SK-N-SH treated with all-trans-retinoic acid at 6 μM for 48 hours (cell line): ENCODE data around the gene GNPDA2.

Experiments
- ATAC-seq: fragments of 200-7000 bp; cut with Tn5 transposase; 3 replicates; pipeline ENCODE4 v1.9.1; 2020; ENCODE audit warnings: mild to moderate bottlenecking, moderate library complexity
- BACH2 ChIP-seq: fragments of 250-450 bp; sonication (Bioruptor Pico); IDR thresholded peaks from 2 replicates; pipeline ENCODE4 v1.9.0; 2021; ENCODE audit warnings: mild to moderate bottlenecking, borderline replicate concordance
- CREB5 ChIP-seq: fragments of 250-450 bp; sonication (Bioruptor Pico); IDR thresholded peaks from 2 replicates; pipeline ENCODE4 v1.5.1; 2020; ENCODE audit warnings: low read depth, mild to moderate bottlenecking, moderate library complexity
- CSDC2 ChIP-seq: fragments of 250-450 bp; sonication (Bioruptor Pico); IDR thresholded peaks from 2 replicates; pipeline ENCODE4 v1.5.0; 2020; ENCODE audit warnings: mild to moderate bottlenecking, moderate library complexity
- ESRRG ChIP-seq: fragments of 250-450 bp; sonication (Bioruptor Pico); IDR thresholded peaks from 2 replicates; pipeline ENCODE4 v1.6.1; 2021; ENCODE audit warnings: mild to moderate bottlenecking
- GLIS3 ChIP-seq: fragments of 250-450 bp; sonication (Bioruptor Pico); IDR thresholded peaks from 2 replicates; pipeline ENCODE4 v1.5.0; 2020; ENCODE audit warnings: mild to moderate bottlenecking, moderate library complexity
- ISL1 ChIP-seq: fragments of 250-450 bp; sonication (Bioruptor Pico); IDR thresholded peaks from 2 replicates; pipeline ENCODE4 v2.1.2; 2022; ENCODE audit warnings: mild to moderate bottlenecking, moderate library complexity
- OSR1 ChIP-seq: fragments of 250-450 bp; sonication (Bioruptor Pico); IDR thresholded peaks from 2 replicates; pipeline ENCODE4 v1.8.0; 2022; ENCODE audit warnings: moderate library complexity, mild to moderate bottlenecking, inconsistent platforms
- SNAI2 ChIP-seq: fragments of 250-450 bp; sonication (Bioruptor Pico); IDR thresholded peaks from 2 replicates; pipeline ENCODE4 v1.5.0; 2020; ENCODE audit warnings: mild to moderate bottlenecking, moderate library complexity
- TCF4 ChIP-seq: fragments of 250-450 bp; sonication (Bioruptor Pico); IDR thresholded peaks from 2 replicates; pipeline ENCODE4 v1.8.0; 2021; ENCODE audit warnings: mild to moderate bottlenecking, moderate library complexity, borderline replicate concordance
- TOX ChIP-seq: fragments of 250-450 bp; sonication (Bioruptor Pico); IDR thresholded peaks from 2 replicates; pipeline ENCODE4 v1.8.0; 2021; ENCODE audit warnings: mild to moderate bottlenecking, moderate library complexity, borderline replicate concordance
- ZFP3 ChIP-seq: fragments of 250-450 bp; sonication (Bioruptor Pico); IDR thresholded peaks from 2 replicates; pipeline ENCODE4 v1.5.0; 2020; ENCODE audit warnings: mild to moderate bottlenecking, moderate library complexity
- ZFP30 ChIP-seq: fragments of 450-650 bp; formaldehyde crosslinking; IDR thresholded peaks from 2 replicates; pipeline ENCODE4 v1.5.0; 2022; ENCODE audit warnings: mild to moderate bottlenecking, moderate library complexity
- ZNF565 ChIP-seq: fragments of 450-650 bp; formaldehyde crosslinking; conservative IDR thresholded peaks from 2 replicates; pipeline ENCODE4 v1.5.0; 2020; ENCODE audit warnings: low read depth, mild to moderate bottlenecking, moderate library complexity
- ZNF70 ChIP-seq: fragments of 450-650 bp; formaldehyde crosslinking; IDR thresholded peaks from 2 replicates; pipeline ENCODE4 v1.5.0; 2020; ENCODE audit warnings: mild to moderate bottlenecking, moderate library complexity
- TF ChIP-seq, protein P1 (sequence below): fragments of 250-450 bp; sonication (Bioruptor Pico); IDR thresholded peaks from 2 replicates; pipeline ENCODE4 v1.5.0; 2020; ENCODE audit warnings: mild to moderate bottlenecking, moderate library complexity

The GNPDA2 gene

GRCh38 chr4:44661940-44662622 is 64.3 kb downstream of the GNPDA2 start:
- no peak for ATAC-seq
- TF ChIP-seq ZNF70 (CRISPR knock-in tag) (no peak), ISL1 (CRISPR knock-in tag) (no peak), ESRRG (CRISPR knock-in tag) (no peak), GLIS3 (no peak), BACH2 (no peak), TCF4 (CRISPR knock-in tag) (no peak), ZFP30 (CRISPR knock-in tag) (no peak), SNAI2 (no peak), CREB5 (no peak), TOX (CRISPR knock-in tag) (no peak), ZNF565 (no peak), ZFP3 (CRISPR knock-in tag) (no peak)
- TF ChIP-seq, all 23 proteins: peak for 0

DNA sequence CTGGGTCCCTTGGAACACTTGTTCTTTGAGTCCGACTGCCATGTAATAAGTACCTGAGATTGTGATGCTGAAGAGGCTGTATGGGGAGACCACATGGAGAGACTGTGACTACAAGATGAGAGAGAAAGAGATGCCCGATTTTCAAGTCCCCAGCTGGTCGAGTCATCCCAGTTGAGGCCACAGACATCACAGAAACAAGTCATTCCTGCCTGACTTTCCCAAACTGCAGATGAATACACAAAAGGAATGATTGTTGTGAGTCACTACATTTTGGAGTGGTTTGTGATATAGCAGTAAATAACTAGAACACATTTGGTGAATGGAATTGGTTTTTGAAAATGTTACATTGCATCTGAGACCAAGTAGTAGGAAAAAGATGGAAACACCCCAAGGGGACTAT is 66.0 kb downstream of the GNPDA2 start:
- TF ChIP-seq, protein P1, sequence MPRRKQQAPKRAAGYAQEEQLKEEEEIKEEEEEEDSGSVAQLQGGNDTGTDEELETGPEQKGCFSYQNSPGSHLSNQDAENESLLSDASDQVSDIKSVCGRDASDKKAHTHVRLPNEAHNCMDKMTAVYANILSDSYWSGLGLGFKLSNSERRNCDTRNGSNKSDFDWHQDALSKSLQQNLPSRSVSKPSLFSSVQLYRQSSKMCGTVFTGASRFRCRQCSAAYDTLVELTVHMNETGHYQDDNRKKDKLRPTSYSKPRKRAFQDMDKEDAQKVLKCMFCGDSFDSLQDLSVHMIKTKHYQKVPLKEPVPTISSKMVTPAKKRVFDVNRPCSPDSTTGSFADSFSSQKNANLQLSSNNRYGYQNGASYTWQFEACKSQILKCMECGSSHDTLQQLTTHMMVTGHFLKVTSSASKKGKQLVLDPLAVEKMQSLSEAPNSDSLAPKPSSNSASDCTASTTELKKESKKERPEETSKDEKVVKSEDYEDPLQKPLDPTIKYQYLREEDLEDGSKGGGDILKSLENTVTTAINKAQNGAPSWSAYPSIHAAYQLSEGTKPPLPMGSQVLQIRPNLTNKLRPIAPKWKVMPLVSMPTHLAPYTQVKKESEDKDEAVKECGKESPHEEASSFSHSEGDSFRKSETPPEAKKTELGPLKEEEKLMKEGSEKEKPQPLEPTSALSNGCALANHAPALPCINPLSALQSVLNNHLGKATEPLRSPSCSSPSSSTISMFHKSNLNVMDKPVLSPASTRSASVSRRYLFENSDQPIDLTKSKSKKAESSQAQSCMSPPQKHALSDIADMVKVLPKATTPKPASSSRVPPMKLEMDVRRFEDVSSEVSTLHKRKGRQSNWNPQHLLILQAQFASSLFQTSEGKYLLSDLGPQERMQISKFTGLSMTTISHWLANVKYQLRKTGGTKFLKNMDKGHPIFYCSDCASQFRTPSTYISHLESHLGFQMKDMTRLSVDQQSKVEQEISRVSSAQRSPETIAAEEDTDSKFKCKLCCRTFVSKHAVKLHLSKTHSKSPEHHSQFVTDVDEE (CRISPR knock-in tag) = no peak
- no peak for TF ChIP-seq ZFP3 (CRISPR knock-in tag)
- TF ChIP-seq CSDC2 = no peak
- no peak for TF ChIP-seq TCF4 (CRISPR knock-in tag)
- TF ChIP-seq ZNF70 (CRISPR knock-in tag) = no peak
- TF ChIP-seq ISL1 (CRISPR knock-in tag) = no peak
- TF ChIP-seq GLIS3 = no peak
- TF ChIP-seq OSR1 (CRISPR knock-in tag) = no peak
- ATAC-seq = no peak

- TF ChIP-seq ESRRG (CRISPR knock-in tag) = no peak
- TF ChIP-seq GLIS3 = no peak
- ATAC-seq = no peak
Observed at GRCh38 chr4:44652002-44652401, 74.4 kb downstream of the GNPDA2 start.
